Measurements from ENCODE around the gene CHKB. TPM values are rescaled to one million over a fixed set of nuclear protein-coding genes. Genes with fewer than 3 reads are reported as not detected.
A peak's percentile ranks its signal among the peaks of the same experiment; 100 is the strongest.

The CHKB gene
- total RNA-seq, 1 donor from 2014 or later, result 36.1 TPM

DNA sequence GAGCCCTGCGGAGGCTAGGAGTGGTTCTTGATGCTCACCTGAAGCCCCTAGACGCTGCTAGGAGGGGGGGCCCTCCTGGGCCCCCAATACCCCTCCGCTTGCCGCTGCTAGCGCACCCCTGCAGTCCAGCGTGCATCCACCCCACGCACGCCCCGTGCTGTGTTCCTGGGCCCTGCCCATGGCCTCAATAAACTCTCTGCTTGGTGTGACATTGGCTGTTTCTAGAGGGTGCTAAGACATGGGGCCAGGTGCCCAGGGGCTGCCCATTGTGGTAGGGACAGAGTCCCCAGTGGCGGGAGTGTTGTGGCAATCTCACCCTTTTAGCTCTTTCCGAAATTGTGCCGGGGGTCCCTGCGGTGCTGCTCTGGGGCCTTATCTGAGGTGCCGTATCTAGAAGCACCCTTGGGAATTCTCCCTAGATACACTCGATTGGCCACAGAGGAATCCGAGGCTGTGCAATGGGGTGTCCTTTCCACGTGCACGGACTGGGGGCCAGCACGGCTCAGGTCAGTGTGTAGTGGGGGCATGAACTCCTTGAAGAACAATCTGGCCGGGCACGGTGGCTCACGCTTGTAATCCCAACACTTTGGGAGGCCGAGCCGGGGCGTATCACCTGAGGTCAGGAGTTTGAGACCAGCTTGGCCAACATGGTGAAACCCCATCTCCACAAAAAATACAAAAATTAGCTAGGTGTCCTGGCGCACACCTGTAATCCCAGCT, 28.9 kb upstream of the CHKB start:
- Histone ChIP-seq H3K9ac (ENCODE audit: low read length) (no peak overlapping the region), H4K20me1 (ENCODE audit: insufficient read depth, low read length) (no peaks in the 10 kb centered on the region), H3K4me3 (ENCODE audit: insufficient read depth, low read depth, low read length) (no peak overlapping the region), H3K4me2 (ENCODE audit: low read length) (no peak overlapping the region), H3K27me3 (ENCODE audit: insufficient read depth, low read length) (peaks cover 11% of the 10 kb centered on the region), H2AFZ (ENCODE audit: low read depth, low read length) (no peak overlapping the region), H3K9me3 (ENCODE audit: insufficient read depth, low read depth, low read length) (no peaks in the 10 kb centered on the region), H3K4me1 (ENCODE audit: insufficient read depth, low read length) (no peaks in the 10 kb centered on the region), H3K27ac (ENCODE audit: low read depth, low read length) (no peak overlapping the region), H3K79me2 (ENCODE audit: insufficient read depth, low read length) (no peaks in the 10 kb centered on the region), H3K36me3 (ENCODE audit: insufficient read depth, low read length) (no peaks in the 10 kb centered on the region)
- FAIRE-seq, result no peak
- H3K27ac Mint-ChIP-seq (ENCODE audit: unreplicated experiment), result no peak overlapping the region
- peaks cover 64% of the 10 kb centered on the region for H3K27me3 Mint-ChIP-seq (ENCODE audit: low read depth, unreplicated experiment)
- peaks cover 2% of the 10 kb centered on the region for H3K9me3 Mint-ChIP-seq (ENCODE audit: unreplicated experiment)
- H3K36me3 Mint-ChIP-seq (ENCODE audit: low read depth, unreplicated experiment), result no peaks in the 10 kb centered on the region
- H3K4me1 Mint-ChIP-seq (ENCODE audit: low read depth, unreplicated experiment), result no peaks in the 10 kb centered on the region
- no peak overlapping the region for H3K4me3 Mint-ChIP-seq (ENCODE audit: unreplicated experiment)
- TF ChIP-seq, protein P1, sequence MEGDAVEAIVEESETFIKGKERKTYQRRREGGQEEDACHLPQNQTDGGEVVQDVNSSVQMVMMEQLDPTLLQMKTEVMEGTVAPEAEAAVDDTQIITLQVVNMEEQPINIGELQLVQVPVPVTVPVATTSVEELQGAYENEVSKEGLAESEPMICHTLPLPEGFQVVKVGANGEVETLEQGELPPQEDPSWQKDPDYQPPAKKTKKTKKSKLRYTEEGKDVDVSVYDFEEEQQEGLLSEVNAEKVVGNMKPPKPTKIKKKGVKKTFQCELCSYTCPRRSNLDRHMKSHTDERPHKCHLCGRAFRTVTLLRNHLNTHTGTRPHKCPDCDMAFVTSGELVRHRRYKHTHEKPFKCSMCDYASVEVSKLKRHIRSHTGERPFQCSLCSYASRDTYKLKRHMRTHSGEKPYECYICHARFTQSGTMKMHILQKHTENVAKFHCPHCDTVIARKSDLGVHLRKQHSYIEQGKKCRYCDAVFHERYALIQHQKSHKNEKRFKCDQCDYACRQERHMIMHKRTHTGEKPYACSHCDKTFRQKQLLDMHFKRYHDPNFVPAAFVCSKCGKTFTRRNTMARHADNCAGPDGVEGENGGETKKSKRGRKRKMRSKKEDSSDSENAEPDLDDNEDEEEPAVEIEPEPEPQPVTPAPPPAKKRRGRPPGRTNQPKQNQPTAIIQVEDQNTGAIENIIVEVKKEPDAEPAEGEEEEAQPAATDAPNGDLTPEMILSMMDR (IDR thresholded peaks at IDR 0.05; ENCODE audit: insufficient read depth, low read depth, low read length), result no peak
- no peak for TF ChIP-seq EZH2 (IDR thresholded peaks at IDR 0.05; ENCODE audit: insufficient read depth, low read length)
- no peak for DNase-seq (ENCODE audit: low read depth)

DNA sequence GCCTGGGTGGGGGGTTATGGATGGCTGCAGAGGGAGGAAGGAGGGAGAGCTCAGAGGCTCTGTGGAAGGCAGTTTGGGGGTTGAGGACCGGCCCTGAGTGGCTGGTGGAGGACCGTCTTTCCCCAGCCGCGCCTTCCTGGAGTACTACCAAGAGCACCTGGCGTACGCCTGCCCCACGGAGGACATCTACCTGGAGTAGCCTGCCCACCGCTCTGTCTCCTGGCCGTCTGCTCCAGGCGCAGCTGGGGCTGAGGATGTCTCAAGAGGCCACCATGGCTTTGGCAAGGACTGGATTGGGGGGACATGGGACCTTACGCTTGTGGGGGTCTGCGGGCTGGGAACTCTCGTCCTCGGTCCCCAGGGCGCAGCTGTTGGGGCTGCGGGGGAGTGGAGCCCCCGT, 27.9 kb upstream of the CHKB start:
- Histone ChIP-seq H2AFZ (ENCODE audit: low read depth, low read length) (no peak overlapping the region), H4K20me1 (ENCODE audit: insufficient read depth, low read length) (no peaks in the 10 kb centered on the region), H3K79me2 (ENCODE audit: insufficient read depth, low read length) (no peaks in the 10 kb centered on the region), H3K36me3 (ENCODE audit: insufficient read depth, low read length) (no peaks in the 10 kb centered on the region), H3K4me1 (ENCODE audit: insufficient read depth, low read length) (no peaks in the 10 kb centered on the region), H3K4me3 (ENCODE audit: insufficient read depth, low read depth, low read length) (no peak overlapping the region), H3K27ac (ENCODE audit: low read depth, low read length) (no peak overlapping the region), H3K9ac (ENCODE audit: low read length) (no peak overlapping the region), H3K27me3 (ENCODE audit: insufficient read depth, low read length) (peaks cover 11% of the 10 kb centered on the region), H3K9me3 (ENCODE audit: insufficient read depth, low read depth, low read length) (no peaks in the 10 kb centered on the region), H3K4me2 (ENCODE audit: low read length) (no peak overlapping the region)
- TF ChIP-seq, protein P1 (IDR thresholded peaks at IDR 0.05; ENCODE audit: insufficient read depth, low read depth, low read length), result no peak
- no peak for TF ChIP-seq EZH2 (IDR thresholded peaks at IDR 0.05; ENCODE audit: insufficient read depth, low read length)
- Mint-ChIP-seq H3K4me1 (ENCODE audit: low read depth, unreplicated experiment) (no peaks in the 10 kb centered on the region), H3K27ac (ENCODE audit: unreplicated experiment) (no peak overlapping the region), H3K36me3 (ENCODE audit: low read depth, unreplicated experiment) (no peaks in the 10 kb centered on the region), H3K9me3 (ENCODE audit: unreplicated experiment) (peaks cover 2% of the 10 kb centered on the region), H3K27me3 (ENCODE audit: low read depth, unreplicated experiment) (peaks cover 73% of the 10 kb centered on the region), H3K4me3 (ENCODE audit: unreplicated experiment) (no peak overlapping the region)
- DNase-seq (ENCODE audit: low read depth), result no peak
- no peak for FAIRE-seq

DNA sequence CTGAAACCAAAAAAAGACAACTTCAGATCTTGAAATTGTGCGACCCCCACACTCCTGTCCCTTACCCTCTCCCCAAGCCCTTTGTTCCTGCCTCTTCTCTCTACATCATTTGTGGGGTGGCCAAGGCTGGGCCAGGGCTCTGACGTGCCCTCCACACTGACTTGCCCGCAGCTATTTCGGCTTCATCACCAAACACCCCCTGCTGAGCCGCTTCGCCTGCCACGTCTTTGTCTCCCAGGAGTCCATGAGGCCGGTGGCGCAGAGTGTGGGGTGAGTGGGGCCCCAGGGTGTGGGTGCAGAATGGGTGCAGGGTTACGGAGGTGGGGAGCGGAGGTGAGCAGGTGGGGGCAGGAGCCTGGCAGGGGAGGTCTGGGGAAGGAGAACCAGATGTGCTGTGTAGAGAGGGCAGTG, 27.4 kb upstream of the CHKB start:
- H3K4me3 Mint-ChIP-seq (ENCODE audit: unreplicated experiment), result no peak overlapping the region
- H3K79me2 ChIP-seq (ENCODE audit: insufficient read depth, low read length), result no peaks in the 10 kb centered on the region
- no peaks in the 10 kb centered on the region for H3K36me3 ChIP-seq (ENCODE audit: insufficient read depth, low read length)
- peaks cover 75% of the 10 kb centered on the region for H3K27me3 Mint-ChIP-seq (ENCODE audit: low read depth, unreplicated experiment)
- H3K27me3 ChIP-seq (ENCODE audit: insufficient read depth, low read length), result peaks cover 11% of the 10 kb centered on the region
- DNase-seq (ENCODE audit: low read depth) (no peak), FAIRE-seq (no peak)
- no peaks in the 10 kb centered on the region for H3K4me1 ChIP-seq (ENCODE audit: insufficient read depth, low read length)
- no peak overlapping the region for H2AFZ ChIP-seq (ENCODE audit: low read depth, low read length)
- TF ChIP-seq, protein P1 (IDR thresholded peaks at IDR 0.05; ENCODE audit: insufficient read depth, low read depth, low read length), result no peak
- no peak for TF ChIP-seq EZH2 (IDR thresholded peaks at IDR 0.05; ENCODE audit: insufficient read depth, low read length)
- H3K4me3 ChIP-seq (ENCODE audit: insufficient read depth, low read depth, low read length), result no peak overlapping the region
- peak overlapping the region; percentile 41 for H3K27ac Mint-ChIP-seq (ENCODE audit: unreplicated experiment)
- H3K4me1 Mint-ChIP-seq (ENCODE audit: low read depth, unreplicated experiment), result no peaks in the 10 kb centered on the region
- H3K27ac ChIP-seq (ENCODE audit: low read depth, low read length), result no peak overlapping the region
- H3K9ac ChIP-seq (ENCODE audit: low read length), result no peak overlapping the region
- H3K9me3 ChIP-seq (ENCODE audit: insufficient read depth, low read depth, low read length), result no peaks in the 10 kb centered on the region
- H4K20me1 ChIP-seq (ENCODE audit: insufficient read depth, low read length), result no peaks in the 10 kb centered on the region
- no peaks in the 10 kb centered on the region for H3K36me3 Mint-ChIP-seq (ENCODE audit: low read depth, unreplicated experiment)
- H3K9me3 Mint-ChIP-seq (ENCODE audit: unreplicated experiment), result peaks cover 2% of the 10 kb centered on the region
- H3K4me2 ChIP-seq (ENCODE audit: low read length), result no peak overlapping the region
